Stimulated activated CD8-positive, alpha-beta memory T cell treated with anti-CD3 and anti-CD28 coated beads, Interleukin-12 subunit alpha, Interleukin-12 subunit beta, amount 100 ng/mL, for 24 hours (primary cell): ENCODE data around the gene TLK2.

ENCODE experiments used
- DNase-seq: peaks from one replicate; pipeline ENCODE4 v3.0.0-alpha.2; 2020; ENCODE audit errors: extremely low read depth

The TLK2 gene

GRCh38 chr17:62655656-62656055 lies 177.0 kb downstream of the TLK2 start:
- DNase-seq, result no peak

GRCh38 chr17:62656446-62656845 lies 177.8 kb downstream of the TLK2 start:
- no peak for DNase-seq

GRCh38 chr17:62657145-62657665 lies 178.6 kb downstream of the TLK2 start:
- no peak for DNase-seq

GRCh38 chr17:62657690-62658089 lies 179.1 kb downstream of the TLK2 start:
- no peak for DNase-seq

GRCh38 chr17:62658136-62658920 lies 179.7 kb downstream of the TLK2 start:
- DNase-seq, result no peak

GRCh38 chr17:62660629-62661118 lies 182.0 kb downstream of the TLK2 start:
- DNase-seq, result no peak

- no peak for DNase-seq
These were observed 182.7 kb downstream of the TLK2 start for GRCh38 chr17:62661337-62661736.

GRCh38 chr17:62662855-62663254 lies 184.2 kb downstream of the TLK2 start:
- DNase-seq, result no peak
